ENCODE data around the gene ADCY10.

DNA sequence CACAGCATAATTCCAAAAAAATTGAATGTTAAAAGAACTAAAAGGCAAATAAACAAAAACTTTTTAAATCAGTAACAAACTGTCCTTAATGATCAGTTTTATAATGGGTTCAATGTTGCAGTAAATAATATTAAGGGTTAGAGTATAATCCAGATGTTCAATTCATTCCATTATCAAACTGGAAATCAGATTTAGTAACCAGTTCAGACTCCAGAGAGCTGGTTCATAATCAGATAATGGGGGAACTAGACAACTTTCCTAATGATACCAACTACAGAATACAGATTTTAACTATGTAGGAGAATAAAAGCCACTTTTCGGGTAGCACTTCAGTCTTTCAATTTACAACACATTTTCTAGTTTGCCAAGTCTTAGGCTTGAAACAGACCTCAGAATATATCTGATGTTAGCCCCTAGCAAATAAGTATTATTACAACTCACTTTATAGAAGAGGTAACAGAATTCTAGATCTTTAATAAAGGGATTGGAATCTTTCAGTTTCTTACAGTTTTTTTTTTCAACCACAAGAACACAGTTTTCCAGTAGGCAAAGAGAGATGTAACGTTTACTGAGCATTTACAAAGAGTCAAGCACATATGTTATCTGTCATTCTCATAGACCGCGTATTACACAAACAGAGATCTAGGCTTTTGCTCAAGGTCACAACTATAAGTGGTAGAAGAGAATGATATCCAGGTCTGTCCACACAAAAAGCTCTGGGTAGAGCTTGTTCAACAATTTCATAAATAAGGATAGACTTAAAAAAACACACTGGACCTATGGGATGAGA lies 20.7 kb upstream of the ADCY10 start:
- TF ChIP-seq, protein P1, sequence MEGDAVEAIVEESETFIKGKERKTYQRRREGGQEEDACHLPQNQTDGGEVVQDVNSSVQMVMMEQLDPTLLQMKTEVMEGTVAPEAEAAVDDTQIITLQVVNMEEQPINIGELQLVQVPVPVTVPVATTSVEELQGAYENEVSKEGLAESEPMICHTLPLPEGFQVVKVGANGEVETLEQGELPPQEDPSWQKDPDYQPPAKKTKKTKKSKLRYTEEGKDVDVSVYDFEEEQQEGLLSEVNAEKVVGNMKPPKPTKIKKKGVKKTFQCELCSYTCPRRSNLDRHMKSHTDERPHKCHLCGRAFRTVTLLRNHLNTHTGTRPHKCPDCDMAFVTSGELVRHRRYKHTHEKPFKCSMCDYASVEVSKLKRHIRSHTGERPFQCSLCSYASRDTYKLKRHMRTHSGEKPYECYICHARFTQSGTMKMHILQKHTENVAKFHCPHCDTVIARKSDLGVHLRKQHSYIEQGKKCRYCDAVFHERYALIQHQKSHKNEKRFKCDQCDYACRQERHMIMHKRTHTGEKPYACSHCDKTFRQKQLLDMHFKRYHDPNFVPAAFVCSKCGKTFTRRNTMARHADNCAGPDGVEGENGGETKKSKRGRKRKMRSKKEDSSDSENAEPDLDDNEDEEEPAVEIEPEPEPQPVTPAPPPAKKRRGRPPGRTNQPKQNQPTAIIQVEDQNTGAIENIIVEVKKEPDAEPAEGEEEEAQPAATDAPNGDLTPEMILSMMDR (IDR thresholded peaks at IDR 0.05): no peak
- no peak for TF ChIP-seq POLR2A (IDR thresholded peaks at IDR 0.05)
- no peak for TF ChIP-seq POLR2AphosphoS5 (IDR thresholded peaks at IDR 0.05)
